ENCODE data around the gene DNAJC5G. TPM values are rescaled to one million over a fixed set of nuclear protein-coding genes. Genes with fewer than 3 reads are reported as not detected.
"Not testable (repeated sequence)": the region's sequence is repeated elsewhere in the genome, so short reads cannot be mapped to it uniquely, and the experiment has no call there.

The DNAJC5G gene
- total RNA-seq, 1 experiment from 2014 or later = not detected

GRCh38 chr2:27281442-27281841 lies 6.2 kb downstream of the DNAJC5G start:
- DNase-seq (ENCODE audit: low read depth) = no peak

GRCh38 chr2:27281855-27282559 lies 6.8 kb downstream of the DNAJC5G start, which contains the start of gene TRIM54:
Gene TRIM54, plus strand, starts transcription at chr2:27282429. Its CDS starts 303 bp downstream, at chr2:27282732.
- no peak for DNase-seq (ENCODE audit: low read depth)

- DNase-seq (ENCODE audit: low read depth) = no peak
Observed at GRCh38 chr2:27282892-27283291, 7.7 kb downstream of the DNAJC5G start.

GRCh38 chr2:27284996-27285395 lies 9.8 kb downstream of the DNAJC5G start:
- no peak for DNase-seq (ENCODE audit: low read depth)

- no peak for DNase-seq (ENCODE audit: low read depth)
Observed at GRCh38 chr2:27285481-27285880, 10.2 kb downstream of the DNAJC5G start.

GRCh38 chr2:27288610-27289009 lies 13.4 kb downstream of the DNAJC5G start:
- no peak for DNase-seq (ENCODE audit: low read depth)

GRCh38 chr2:27290549-27290948 lies 15.3 kb downstream of the DNAJC5G start:
- DNase-seq (ENCODE audit: low read depth) = no peak

- DNase-seq (ENCODE audit: low read depth) = no peak
Observed at GRCh38 chr2:27291865-27292264, 16.6 kb downstream of the DNAJC5G start.

- DNase-seq (ENCODE audit: low read depth) = no peak
Observed at GRCh38 chr2:27294928-27295327, 19.7 kb downstream of the DNAJC5G start.

GRCh38 chr2:27296481-27296880 lies 21.2 kb downstream of the DNAJC5G start:
- DNase-seq (ENCODE audit: low read depth) = peak; percentile 30

GRCh38 chr2:27297195-27297594 lies 22.0 kb downstream of the DNAJC5G start:
- no peak for DNase-seq (ENCODE audit: low read depth)

- no peak for DNase-seq (ENCODE audit: low read depth)
Observed at GRCh38 chr2:27298391-27299080, 23.3 kb downstream of the DNAJC5G start.

- not testable (repeated sequence) for DNase-seq (ENCODE audit: low read depth)
Observed at GRCh38 chr2:27300606-27301005, 25.4 kb downstream of the DNAJC5G start.

- DNase-seq (ENCODE audit: low read depth) = peak; percentile 77
Observed at GRCh38 chr2:27303093-27304025, 28.1 kb downstream of the DNAJC5G start.

- no peak for DNase-seq (ENCODE audit: low read depth)
Observed at GRCh38 chr2:27304488-27305240, 29.4 kb downstream of the DNAJC5G start.

GRCh38 chr2:27305516-27305915 lies 30.3 kb downstream of the DNAJC5G start:
- DNase-seq (ENCODE audit: low read depth) = no peak

- DNase-seq (ENCODE audit: low read depth) = no peak
Observed at GRCh38 chr2:27306136-27306535, 30.9 kb downstream of the DNAJC5G start.

- no peak for DNase-seq (ENCODE audit: low read depth)
Observed at GRCh38 chr2:27306573-27307286, 31.5 kb downstream of the DNAJC5G start.

GRCh38 chr2:27307287-27307544 lies 32.0 kb downstream of the DNAJC5G start:
- DNase-seq (ENCODE audit: low read depth) = no peak

- no peak for DNase-seq (ENCODE audit: low read depth)
Observed at GRCh38 chr2:27307545-27308358, 32.5 kb downstream of the DNAJC5G start.
